Ascending aorta (tissue), 2 donors: Measurements from ENCODE around the gene SLC15A1. TPM values are rescaled to one million over a fixed set of nuclear protein-coding genes. Genes with fewer than 3 reads are reported as not detected.

Experiments
- DNase-seq, 2 donors: peaks; one replicate each; pipeline ENCODE4 v3.0.0-alpha.2; 2019; ENCODE audit warnings: low spot score in 2 of 2
- H3K27ac ChIP-seq, 2 donors: fragments of 200-600 bp; sonication (generic); one replicate each; pipeline ENCODE4 v1.5.1; 2016 to 2017; ENCODE audit warnings: mild to moderate bottlenecking in 1 of 2
- H3K27me3 ChIP-seq: fragments of 200-600 bp; sonication (generic); one replicate; pipeline ENCODE4 v1.5.1; 2017
- H3K36me3 ChIP-seq, 2 donors: fragments of 200-600 bp; sonication (generic); one replicate each; pipeline ENCODE4 v1.5.1; 2016
- H3K4me1 ChIP-seq, 2 donors: fragments of 200-600 bp; sonication (generic); one replicate each; pipeline ENCODE4 v1.5.1; 2016 to 2017; ENCODE audit warnings: mild to moderate bottlenecking in 1 of 2
- H3K4me3 ChIP-seq, 2 donors: fragments of 200-600 bp; sonication (generic); one replicate each; pipeline ENCODE4 v1.5.1; 2016 to 2017; ENCODE audit warnings: mild to moderate bottlenecking in 1 of 2
- H3K9me3 ChIP-seq, 2 donors: fragments of 200-600 bp; sonication (generic); one replicate each; pipeline ENCODE4 v1.5.1; 2016
- intact Hi-C: fragments of 100-400 bp; cut with DNase I; formaldehyde crosslinking; loops from one replicate; pipeline ENCODE4 v1.15.1; 2023
- total RNA-seq: library from RNA; depleted of rRNA; stranded (reverse); fragments of >200 nt; gene quantifications from one replicate; pipeline ENCODE4 v1.1.0, GENCODE V29; 2016
- TF ChIP-seq, protein P1 (sequence below), 3 experiments: fragments of 200-600 bp in 2 of 3; fragments of 450-650 bp in 1 of 3; sonication (generic) in 2 of 3; IDR thresholded peaks; one replicate each; pipeline ENCODE4 v1.5.1; 2016 to 2019; ENCODE audit warnings: antibody characterized with exemption in 3 of 3, mild to moderate bottlenecking in 1 of 3, moderate library complexity in 1 of 3

The SLC15A1 gene
- total RNA-seq, 1 donor from 2014 or later: not detected

DNA sequence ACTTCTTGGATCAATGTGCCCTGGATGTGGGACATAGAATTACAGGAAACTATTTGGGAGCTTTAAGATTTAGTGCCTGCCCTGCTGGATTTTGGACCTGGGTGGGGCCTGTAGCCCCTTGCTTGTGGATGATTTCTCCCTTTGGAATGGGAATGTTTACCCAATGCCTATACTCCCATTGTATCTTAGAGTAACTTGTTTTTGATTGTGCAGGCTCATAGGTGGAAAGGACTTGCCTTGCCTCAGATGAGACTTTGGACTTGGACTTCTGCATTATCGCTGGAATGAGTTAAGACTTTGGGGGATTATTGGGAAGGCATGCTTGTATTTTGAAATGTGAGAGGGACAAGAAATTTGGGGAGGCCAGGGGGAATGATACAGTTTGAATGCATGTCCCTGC lies 13.5 kb downstream of the SLC15A1 start:
- Histone ChIP-seq H3K27ac (no peak overlapping the region), H3K9me3 (peaks cover 0 to 4% of the 10 kb centered on the region in 2 donors), H3K4me1 (no peaks in the 10 kb centered on the region), H3K27me3 (no peaks in the 10 kb centered on the region), H3K36me3 (no peaks in the 10 kb centered on the region), H3K4me3 (no peak overlapping the region)
- TF ChIP-seq, protein P1, sequence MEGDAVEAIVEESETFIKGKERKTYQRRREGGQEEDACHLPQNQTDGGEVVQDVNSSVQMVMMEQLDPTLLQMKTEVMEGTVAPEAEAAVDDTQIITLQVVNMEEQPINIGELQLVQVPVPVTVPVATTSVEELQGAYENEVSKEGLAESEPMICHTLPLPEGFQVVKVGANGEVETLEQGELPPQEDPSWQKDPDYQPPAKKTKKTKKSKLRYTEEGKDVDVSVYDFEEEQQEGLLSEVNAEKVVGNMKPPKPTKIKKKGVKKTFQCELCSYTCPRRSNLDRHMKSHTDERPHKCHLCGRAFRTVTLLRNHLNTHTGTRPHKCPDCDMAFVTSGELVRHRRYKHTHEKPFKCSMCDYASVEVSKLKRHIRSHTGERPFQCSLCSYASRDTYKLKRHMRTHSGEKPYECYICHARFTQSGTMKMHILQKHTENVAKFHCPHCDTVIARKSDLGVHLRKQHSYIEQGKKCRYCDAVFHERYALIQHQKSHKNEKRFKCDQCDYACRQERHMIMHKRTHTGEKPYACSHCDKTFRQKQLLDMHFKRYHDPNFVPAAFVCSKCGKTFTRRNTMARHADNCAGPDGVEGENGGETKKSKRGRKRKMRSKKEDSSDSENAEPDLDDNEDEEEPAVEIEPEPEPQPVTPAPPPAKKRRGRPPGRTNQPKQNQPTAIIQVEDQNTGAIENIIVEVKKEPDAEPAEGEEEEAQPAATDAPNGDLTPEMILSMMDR (IDR thresholded peaks at IDR 0.05): no peak
- no peak for DNase-seq
- intact Hi-C loops: no loop called here

DNA sequence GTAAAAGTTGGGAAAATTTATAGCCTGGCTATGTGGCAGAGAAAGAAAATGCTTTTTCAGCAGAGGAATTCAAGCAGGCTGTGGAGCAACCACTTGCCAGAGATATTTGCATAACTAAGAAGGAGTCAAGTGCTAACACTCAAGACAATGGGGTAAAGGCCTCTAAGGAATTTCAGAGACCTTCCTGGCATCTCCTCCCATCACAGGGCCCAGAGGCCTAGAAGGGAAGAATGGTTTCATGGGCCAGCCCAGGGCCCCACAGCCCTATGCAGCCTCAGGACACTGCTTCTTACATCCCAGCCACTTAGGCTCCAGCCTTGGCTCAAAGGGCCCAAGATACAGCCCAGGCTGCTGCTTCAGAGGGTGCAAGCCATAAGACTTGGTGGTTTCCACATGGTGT lies 14.3 kb downstream of the SLC15A1 start:
- DNase-seq: no peak
- intact Hi-C loops: no loop called here
- Histone ChIP-seq H3K4me1 (no peaks in the 10 kb centered on the region), H3K36me3 (no peaks in the 10 kb centered on the region), H3K27ac (no peak overlapping the region), H3K4me3 (no peak overlapping the region), H3K9me3 (peaks cover 0 to 4% of the 10 kb centered on the region in 2 donors), H3K27me3 (no peaks in the 10 kb centered on the region)
- TF ChIP-seq, protein P1 (IDR thresholded peaks at IDR 0.05): no peak

DNA sequence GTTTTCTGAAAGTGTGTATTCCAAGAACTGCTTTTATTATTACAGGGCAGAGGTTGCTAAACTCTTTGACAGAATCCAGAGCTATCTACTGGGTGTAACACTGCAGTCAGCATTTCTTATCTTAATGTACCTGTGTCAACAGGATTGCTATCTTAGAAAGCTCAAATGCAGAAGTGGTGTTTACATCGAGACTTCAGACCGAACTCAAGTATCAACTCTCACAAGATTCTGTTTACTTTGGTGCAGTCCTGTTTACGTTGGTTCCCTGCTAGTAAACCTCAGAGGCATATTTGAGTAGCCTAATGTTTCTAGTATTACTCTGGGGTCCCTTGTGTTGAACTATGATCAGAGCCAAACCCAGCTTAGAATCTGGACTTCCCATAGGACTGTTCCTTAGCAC lies 20.5 kb downstream of the SLC15A1 start:
- DNase-seq: no peak
- Histone ChIP-seq H3K27me3 (no peaks in the 10 kb centered on the region), H3K36me3 (no peaks in the 10 kb centered on the region), H3K4me1 (no peaks in the 10 kb centered on the region), H3K9me3 (peaks cover 0 to 4% of the 10 kb centered on the region in 2 donors), H3K27ac (no peak overlapping the region), H3K4me3 (no peak overlapping the region)
- intact Hi-C loops: no loop called here
- TF ChIP-seq, protein P1 (IDR thresholded peaks at IDR 0.05): no peak

DNA sequence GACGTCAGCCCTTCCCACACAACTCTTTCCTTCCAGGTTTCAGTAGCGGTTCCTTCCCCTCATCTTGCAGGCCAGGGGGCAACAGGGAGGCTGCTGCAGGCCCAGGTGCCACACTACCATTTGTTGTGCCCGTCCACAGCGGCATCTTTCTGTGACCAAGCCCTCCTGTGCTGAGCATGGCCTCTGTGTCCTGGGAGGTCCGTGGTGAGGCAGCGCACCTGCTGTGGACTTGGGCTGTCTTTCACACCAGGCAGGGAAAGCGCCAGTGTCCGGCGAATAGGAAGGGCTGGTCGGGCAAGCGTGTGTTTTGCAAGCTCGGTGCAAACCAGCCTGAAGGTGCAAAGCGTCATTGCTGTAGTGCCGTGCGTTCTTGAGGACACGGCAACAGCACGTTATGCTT lies 21.4 kb downstream of the SLC15A1 start:
- no peak for DNase-seq
- Histone ChIP-seq H3K4me3 (no peak overlapping the region), H3K9me3 (peaks cover 0 to 4% of the 10 kb centered on the region in 2 donors), H3K36me3 (no peaks in the 10 kb centered on the region), H3K27ac (no peak overlapping the region), H3K27me3 (no peaks in the 10 kb centered on the region), H3K4me1 (no peaks in the 10 kb centered on the region)
- intact Hi-C loops: no loop called here
- TF ChIP-seq, protein P1 (IDR thresholded peaks at IDR 0.05): no peak

DNA sequence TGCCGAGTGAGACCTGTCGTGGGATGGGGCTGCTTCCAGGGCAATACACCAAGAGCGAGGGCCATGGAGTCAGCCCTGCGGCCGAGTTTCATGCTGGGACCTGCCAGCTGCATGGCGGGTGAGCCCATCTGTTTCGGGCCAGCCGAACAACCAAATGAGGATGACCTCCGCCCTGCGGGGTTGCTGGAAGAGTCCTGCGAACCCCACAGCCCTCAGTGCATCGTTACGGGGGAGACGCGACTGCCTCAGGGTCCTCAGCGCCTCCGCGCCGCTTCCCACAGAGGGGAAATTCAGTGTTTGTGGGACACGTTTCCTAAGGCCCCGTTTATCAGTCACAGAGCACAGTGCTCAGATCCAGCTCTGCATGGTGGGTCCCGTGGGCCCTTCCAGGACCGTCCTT lies 22.0 kb downstream of the SLC15A1 start:
- TF ChIP-seq, protein P1 (IDR thresholded peaks at IDR 0.05): no peak

DNA sequence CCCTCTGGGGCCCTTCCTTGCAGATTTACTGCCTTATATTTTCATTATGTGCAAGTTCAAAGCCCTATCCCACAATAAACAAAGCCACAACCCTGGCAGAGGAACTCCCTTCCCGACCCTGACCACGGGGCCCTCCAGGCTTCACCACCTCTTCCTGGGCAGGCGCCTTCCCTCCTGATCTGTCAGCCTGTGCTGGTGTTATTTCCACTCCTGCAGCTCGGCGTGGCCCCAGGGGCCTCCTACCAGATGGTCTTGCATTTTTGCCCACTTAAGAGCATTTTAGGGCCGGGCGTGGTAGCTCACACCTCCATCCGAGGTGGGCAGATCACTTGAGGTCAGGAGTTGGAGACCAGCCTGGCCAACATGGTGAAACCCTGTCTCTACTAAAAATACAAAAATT lies 22.8 kb downstream of the SLC15A1 start:
- Histone ChIP-seq H3K27me3 (no peaks in the 10 kb centered on the region), H3K4me3 (no peak overlapping the region), H3K9me3 (no peaks in the 10 kb centered on the region), H3K27ac (no peak overlapping the region), H3K36me3 (no peaks in the 10 kb centered on the region), H3K4me1 (no peaks in the 10 kb centered on the region)
- TF ChIP-seq, protein P1 (IDR thresholded peaks at IDR 0.05): no peak
- intact Hi-C loops: no loop called here
- no peak for DNase-seq

More for the DNA sequence above, 22.0 kb downstream of the SLC15A1 start:
- no peak overlapping the region for H3K4me3 ChIP-seq
- H3K27me3 ChIP-seq: no peaks in the 10 kb centered on the region
- H3K9me3 ChIP-seq: peaks cover 0 to 4% of the 10 kb centered on the region in 2 donors
- intact Hi-C loops: no loop called here
- no peak for DNase-seq
- H3K36me3 ChIP-seq: no peaks in the 10 kb centered on the region
- no peaks in the 10 kb centered on the region for H3K4me1 ChIP-seq
- no peak overlapping the region for H3K27ac ChIP-seq
